GM18498 (cell line): ENCODE data around the gene ACOT7.

Source experiments
- ATAC-seq: cut with Tn5 transposase; IDR thresholded peaks from one replicate; pipeline ENCODE4 v1.9.1; 2021; ENCODE audit warnings: mild to moderate bottlenecking, moderate library complexity; ENCODE audit not compliant: unreplicated experiment

Gene ACOT7

DNA sequence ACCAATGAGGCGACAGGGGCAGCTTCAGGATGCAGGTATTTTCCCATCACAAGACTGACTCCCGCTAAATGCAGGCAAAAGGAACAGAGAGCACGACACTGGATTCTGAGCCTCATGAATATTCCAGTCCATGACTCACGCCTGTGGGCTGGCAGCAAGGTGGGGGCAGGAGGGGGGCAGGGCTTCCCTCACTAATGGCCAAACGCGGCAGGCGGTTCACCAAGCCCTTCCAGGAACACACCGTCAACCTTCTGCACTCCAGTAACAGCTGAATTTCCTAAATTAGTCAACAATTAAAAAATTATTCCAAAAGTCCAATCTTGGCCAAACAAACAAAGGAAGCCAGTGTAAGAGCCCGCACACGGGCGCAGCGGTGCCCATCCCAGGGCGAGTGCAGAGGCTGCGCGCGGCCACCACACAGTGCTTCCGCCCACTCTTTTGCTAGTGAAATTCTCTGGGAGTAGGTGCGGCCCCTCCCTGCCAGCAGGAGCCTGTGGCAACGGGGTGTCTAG lies 120.1 kb downstream of the ACOT7 start:
- no peak for ATAC-seq

DNA sequence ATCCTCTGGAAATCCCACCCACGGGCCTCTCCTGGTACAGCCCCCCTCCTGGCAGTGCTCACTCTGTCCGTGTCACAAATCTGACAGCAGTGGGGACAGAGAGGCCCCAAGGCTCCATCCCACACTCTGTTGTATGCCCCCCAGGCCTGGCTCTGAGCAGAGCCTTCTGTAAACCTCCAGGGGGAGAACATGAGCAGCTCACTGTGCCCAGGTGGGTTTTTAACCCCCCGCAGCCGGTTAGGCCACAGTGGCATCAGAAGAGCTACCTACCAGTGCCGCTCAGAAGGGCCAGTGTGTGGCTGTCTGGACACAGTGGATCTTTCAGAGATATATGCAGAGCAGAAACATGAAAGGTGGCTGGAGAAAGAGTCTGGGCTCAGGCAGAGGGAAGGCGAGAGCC lies 120.7 kb downstream of the ACOT7 start:
- ATAC-seq: no peak

DNA sequence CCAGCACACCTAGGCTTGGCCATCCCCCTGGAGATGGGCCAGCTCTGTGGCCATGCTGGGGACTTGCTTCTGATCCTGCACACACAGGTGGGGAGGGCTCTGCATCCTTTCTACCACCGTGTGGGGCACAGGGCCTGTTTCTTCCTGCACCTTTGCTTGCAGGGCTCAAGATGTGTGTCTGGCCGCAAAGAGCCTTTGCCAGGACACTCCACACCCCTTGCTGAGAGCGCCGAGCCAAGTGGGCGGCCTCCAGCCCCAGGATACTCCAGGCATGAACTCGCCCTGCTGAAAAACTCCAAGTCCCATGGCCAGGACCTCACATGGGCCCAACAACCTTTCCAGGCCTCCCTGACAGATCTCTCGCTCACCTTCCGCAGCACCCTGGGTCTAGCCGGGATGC lies 121.1 kb downstream of the ACOT7 start:
- no peak for ATAC-seq

DNA sequence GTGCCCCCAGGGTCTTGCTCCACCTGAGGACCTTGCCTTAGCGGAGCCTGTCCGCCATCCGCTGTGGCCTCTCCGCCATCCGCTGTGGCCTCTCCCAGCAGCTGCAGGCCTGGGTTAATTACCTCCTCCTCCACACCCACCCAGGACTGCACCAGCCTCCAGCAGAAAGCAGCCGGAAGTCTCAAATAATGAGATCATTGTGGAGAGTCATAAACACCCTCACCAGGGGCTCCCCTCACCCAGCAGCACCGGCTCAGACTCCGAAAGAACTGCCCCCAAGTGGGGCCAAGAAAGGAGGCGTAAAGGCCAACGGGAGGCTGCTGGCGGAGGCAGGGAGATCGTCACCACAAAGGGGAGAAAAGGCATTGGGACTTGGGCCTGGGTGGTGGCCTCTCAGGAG lies 122.0 kb downstream of the ACOT7 start:
- no peak for ATAC-seq

DNA sequence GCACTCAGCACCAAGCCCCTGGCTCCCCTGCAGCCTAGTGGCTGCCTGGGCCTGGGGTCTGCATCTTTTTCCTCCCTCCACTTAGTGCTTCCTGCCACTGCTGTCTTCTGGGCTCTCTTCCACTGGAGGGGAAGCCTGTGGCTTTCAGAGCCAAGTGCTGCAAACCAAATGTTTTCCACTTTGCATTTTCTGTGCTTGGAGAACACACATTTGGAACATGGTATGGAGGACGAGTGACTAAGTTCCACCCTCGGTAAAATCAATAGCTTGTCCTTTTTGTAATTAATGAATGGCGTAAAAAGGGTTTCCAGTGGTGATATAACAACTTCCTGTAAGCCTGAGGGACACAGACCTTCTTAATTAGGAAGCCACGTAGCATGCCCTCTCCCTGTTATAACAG lies 122.6 kb downstream of the ACOT7 start:
- no peak for ATAC-seq

DNA sequence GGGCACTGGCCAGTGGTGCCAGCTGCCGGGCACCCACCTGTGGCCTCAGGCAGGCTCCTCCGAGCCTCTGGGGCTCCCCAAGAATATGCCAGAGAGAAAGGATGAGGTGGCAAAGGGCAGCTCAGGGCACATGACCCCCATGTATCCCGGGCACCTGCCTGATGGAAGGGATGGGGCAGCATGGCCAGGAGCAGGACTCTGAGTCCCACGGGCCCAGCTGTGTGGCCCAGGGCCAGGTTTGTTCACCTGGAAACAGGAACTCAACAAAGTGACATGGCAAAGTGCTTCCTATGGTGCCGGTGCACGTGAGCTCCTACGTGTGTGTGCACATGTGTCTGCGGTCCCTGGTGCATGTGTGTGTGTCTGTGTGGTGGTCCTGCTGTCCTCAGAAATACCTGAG lies 123.2 kb downstream of the ACOT7 start:
- no peak for ATAC-seq

DNA sequence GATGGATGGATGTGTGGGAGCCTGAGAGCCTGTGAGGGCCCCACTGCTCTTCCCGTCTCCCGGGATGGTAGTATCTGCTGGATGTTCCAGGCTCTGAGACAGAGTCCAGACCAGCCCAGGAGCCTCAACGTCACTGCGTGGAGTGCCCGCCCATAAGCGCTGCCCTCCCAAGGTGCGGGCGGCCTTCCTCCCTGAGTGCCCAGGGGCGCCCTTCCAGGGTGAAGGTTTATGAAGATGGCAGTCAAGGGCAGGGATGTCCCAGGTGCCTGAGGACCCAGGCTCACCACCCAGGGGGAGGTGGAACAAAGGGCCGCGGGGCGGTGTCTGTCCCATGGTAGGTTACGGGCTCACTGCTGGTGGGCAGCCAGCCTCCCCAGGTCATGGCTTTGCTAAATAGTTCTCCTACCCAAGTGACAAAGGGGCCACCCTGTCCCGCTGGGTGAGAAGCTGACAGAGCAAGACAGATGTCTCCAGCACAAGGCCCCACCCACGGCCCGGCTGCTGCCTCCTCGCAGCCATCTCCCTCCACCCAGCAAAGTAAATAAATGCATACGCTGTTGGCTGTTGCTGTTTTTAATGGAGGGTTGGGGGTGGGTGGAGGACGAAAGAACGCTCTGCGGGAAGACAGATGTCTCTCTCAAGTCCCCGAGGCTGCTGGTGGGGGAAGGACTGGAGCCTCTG lies 123.7 kb downstream of the ACOT7 start:
- no peak for ATAC-seq

DNA sequence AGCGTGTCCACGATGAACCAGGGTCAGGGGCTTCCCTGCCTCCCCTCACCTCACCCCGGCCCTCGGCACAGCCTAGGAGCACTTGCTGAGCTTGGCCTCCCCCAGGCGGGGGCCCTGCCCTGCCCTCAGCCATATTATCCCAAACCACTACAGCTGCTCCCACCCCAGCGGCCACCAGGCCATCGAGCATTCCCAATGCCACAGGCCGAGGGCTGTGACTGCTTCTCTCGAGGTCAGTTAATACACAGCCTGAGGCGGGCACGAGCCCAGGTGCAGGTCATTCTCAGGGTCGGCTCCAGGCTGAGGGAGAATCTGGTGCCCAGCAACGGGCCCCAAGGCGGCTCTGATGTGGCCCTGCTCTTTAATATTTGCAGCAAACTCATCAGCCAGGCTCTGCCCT lies 124.3 kb downstream of the ACOT7 start:
- ATAC-seq: no peak

DNA sequence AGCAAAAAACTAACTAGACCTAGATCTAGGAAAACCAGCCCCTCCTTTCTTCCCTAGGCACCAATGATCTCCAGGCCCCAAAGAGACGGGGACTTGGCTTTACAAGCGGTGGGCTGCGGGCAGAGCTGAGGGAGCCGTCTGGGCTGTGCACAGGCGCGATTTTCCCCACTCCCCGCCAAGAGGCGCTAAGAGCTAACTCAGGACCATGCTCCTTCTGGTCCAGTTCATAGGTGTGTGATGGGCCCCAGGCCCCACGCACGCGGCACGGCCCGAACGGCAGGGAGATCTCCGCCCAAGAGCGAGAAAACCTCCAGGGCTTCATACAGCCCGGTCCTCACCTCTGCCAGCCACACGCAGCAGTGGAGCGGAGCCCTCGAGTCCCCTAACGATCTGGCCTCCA lies 125.2 kb downstream of the ACOT7 start:
- ATAC-seq: no peak

DNA sequence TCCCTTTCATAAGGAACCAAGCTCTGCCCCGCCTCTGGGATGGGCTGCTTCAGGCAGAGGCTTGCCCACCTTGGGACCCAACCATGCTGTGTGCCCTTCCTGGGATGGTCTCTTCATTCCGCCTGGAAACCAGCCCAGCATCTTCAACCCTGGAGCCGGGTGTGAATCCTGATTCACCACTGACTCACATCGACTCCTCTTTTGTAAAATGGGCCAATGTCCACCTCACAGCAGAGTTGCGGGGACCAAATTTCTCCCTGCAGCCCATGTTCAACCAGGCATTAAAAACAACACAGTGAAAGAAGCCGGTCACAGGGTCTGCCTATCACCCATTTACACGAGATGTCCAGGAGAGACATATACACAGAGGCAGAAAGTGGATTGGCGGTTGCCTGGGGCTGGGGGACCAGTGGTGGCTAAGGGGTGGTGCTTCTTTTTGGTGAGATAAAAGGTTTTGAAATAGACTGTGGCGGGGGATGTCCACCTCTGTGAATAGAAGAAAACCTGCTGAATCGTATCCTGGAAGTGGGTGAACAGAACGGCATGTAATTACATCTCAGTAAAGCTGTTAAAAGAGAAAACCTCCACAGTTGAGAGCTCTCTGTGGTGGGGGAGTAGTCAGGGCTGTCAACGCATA lies 125.8 kb downstream of the ACOT7 start:
- ATAC-seq: no peak

DNA sequence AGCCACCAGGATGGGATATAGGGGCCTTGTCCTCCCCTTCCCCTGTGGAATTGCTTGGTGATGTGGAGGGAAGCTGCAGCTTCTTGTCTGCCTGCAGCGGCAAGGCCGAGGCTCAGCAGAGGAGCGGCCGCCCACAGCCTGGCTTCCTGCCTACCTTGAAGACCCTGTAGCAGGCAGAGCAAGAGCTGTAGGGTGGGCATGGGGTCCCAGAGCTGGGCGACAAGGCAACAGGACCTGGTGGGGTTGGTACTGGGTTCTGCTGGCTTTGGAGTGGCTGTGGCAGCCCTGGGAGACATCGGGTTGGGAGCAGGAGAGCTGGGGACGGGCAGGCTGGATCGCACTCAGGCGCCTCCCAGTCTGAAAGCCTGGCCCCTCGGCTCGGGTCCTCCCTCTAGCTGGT lies 126.9 kb downstream of the ACOT7 start:
- no peak for ATAC-seq

DNA sequence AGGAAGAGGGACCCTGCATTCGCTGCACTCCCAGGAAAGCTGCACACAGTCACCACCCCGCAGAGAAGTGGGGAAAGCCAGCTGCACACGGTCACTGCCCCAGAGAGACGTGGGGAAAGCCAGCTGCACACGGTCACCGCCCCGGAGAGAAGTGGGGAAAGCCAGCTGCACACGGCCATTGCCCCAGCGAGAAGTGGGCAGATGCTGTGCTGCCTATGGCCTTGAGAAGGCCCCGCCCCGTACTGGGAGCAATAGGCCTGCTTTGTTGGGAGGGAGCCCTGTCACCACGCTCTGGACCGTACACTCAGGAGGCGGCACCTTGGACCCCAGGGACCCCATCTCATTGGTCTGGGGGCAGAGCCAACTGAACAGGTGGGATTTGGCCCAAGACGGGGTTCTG lies 128.4 kb downstream of the ACOT7 start:
- ATAC-seq: no peak

DNA sequence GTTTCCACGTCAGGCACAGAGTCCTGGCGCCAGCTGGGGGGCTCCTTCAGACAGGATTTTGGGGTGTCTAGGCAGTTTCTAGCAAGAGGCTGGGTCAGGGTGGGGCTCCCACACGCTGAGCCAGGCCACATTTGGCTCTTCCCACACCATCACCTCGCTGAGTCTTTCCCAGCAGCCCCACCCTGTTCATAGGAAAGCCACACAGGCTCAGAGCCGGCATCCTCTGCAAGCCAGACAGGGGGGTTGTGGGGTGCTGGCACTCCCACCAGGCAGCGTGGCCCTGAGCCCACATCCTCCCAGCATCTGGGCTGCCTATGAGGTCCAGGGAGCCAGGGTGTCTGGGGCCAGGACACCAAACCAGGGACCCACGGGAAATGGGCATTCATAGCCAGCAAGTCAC lies 129.9 kb downstream of the ACOT7 start:
- ATAC-seq: no peak

DNA sequence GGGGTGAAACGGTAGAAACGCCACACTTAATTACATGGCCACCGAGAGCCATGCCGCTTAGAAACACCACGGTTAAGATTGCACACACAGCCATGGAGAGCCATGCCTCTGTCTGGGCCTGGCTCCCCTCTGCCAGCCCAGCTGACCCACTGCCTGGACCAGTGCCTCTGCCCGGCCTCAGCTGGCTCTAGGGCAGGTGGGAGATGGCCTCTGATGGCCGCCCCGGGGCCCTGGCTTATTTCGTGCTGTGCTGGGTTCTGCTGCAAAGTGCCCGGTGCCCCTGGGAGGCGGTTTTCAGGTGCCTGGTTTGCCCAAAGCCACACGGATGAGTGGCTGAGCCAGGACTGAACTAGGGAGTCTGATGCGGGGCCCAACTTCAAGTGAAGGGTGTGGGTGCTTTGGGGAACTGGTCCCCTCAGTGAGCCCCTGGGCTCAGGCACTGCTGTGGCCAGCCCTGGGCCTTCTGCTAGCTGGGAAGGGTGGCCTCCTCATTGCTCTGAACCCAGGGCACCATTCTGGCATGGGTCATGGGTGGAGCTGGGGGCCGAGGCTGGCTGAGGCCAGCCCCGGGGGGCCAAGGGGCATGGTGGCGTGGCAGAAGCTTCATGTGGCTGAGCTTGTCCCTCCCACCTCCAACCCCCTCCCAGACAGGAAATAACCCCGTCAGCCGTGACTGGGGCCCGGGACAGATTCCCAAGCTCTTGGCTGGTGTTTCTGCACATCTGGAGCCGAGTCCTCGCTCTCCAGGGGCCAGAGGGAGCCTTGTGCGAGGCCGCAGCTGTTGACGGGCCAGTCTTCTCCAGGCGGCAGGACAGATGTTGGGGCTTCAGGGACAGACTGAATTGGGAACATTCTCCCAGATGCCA lies 130.8 kb downstream of the ACOT7 start:
- ATAC-seq: no peak

DNA sequence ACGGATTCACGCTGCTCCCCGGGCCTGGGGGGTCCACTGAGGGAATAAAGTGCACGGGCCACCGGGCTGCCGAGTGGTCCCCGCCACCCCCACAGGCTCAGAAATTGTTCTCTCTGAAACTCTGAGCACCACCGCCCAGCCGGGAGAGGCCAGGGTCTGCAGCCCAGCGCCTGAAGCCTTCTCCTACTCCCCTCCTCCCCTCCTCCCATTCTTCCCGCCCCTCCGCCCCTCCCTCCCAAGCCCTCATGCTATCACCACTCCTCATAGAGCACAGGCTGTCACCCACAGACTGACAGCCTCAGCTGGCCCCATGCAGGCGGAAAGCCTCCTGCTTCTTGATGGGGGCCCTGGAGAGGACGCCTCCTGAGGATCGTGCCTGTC lies 132.0 kb downstream of the ACOT7 start:
- no peak for ATAC-seq

DNA sequence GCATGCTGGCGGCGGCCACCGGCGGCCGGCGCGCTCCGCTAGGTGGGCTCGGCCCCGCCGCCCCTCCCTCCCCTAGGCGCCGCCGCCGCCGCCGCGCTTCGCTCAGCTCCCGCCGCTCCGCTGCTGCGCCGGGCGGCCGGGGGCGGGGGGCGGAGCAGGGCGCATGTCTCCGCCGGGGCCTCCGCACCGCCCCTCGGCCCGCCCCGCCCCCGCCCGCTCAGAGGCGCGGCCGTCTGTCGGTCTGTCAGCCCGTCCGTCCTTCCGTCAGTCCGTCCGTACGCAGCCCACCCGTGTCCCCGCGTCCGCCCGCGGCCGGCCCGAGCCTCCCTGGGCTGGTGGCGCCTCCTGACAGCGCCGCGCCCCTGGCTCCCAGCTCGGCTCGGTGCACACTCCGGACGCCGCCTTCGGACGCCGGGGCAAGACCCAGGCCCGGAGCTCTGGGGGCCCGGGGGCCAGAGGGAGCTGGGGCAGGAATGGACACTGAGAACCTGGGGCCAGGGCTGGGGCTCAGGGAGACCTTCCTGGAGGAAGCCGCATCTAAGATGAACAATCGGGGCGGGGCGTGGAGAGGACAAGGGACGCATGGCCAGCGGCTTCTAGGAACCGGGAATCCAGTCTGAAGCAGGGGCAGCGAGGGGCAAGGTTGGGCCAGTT lies 132.5 kb downstream of the ACOT7 start, which contains the start of gene GPR153:
GPR153 (minus strand) TSS at position 138 of the 654 bp plus-strand sequence. CDS start 6,193 bp downstream, outside the sequence.
- peak; percentile 48 for ATAC-seq

DNA sequence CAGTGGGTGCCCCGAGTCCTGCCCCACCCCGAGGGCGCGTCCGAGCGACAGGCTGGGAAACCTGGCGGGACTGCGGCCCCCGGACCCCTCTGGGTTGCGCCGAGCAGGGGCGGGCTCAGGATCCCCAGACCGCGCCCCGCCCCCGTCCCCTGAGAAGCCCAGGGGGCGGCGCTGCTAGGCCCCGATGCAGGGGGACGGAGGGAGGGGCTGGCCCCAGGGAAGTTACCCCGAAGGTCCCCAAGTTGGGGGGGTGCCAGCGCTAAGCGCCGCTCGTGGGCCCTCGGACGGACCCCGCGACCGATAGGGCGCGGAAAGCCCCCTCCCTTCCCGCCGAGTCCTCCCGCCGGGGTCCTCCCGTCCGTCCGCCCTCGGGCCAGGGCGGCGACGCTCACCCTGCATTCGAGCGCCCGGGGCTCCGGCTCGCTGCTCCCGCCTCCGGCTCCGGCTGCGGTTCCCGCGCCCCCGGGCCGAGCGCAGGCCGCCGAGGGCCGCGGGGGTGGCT lies 133.1 kb downstream of the ACOT7 start:
- peak; percentile 23 for ATAC-seq

DNA sequence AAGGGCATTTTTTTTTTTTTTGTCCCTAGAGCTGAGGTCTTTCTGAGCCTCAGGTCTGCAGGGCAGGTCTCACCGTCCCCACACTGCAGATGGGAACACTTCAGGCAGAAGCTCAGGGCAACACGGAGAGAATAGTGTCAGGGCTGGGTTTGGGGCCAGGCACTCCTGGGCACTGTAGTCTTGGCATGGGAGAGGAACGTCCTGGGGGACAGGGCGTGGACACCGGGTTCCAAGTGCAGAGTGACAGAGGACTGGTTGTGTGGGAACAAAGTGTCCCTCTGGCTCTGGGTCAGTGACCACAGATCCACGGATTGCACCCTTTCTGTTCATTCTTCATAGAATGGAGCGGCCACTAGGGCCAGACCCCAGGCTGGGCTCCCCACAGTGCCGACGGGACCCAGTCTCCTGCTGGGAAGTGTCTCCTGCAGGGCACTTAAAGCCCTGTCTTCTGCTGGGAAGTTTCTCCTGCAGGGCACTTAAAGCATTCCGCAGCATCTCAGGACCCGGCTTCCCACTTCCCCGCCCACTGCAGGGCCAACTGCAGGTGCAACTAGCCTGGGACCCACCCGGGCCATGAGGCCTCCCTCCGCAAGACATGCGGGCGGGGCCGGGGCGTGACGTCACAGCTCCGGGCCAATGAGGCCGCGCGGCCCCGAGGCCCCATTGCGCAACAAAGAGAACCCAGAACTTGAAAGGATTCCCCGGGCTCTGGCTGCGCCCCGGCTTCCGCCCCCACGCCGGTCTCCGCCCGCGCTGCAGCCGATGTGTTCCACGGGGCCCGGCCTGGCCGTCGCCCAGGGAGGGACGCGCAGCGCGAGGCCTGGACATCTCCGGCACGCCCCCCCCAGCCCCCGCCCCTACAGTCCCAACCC lies 133.8 kb downstream of the ACOT7 start:
- peak; percentile 46 for ATAC-seq

DNA sequence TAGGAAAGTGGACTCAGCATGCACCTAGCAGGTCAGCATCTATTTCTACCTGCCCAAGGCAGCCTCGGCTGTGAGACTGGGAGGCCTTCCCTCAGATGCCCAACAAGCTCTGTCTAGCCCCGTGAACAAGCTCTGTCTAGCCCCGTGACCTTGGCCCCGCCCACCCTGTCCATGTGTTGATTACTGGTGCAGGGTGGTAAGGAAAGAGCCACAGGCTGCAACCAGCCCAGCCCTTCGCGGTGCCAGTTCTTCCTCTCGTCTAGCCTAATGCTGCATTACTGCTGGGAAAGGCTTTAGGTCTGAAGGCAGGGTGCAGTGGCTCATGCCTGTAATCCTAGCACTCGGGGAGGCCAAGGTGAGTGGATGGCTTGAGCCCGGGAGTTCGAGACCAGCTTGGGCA lies 134.9 kb downstream of the ACOT7 start:
- ATAC-seq: no peak

DNA sequence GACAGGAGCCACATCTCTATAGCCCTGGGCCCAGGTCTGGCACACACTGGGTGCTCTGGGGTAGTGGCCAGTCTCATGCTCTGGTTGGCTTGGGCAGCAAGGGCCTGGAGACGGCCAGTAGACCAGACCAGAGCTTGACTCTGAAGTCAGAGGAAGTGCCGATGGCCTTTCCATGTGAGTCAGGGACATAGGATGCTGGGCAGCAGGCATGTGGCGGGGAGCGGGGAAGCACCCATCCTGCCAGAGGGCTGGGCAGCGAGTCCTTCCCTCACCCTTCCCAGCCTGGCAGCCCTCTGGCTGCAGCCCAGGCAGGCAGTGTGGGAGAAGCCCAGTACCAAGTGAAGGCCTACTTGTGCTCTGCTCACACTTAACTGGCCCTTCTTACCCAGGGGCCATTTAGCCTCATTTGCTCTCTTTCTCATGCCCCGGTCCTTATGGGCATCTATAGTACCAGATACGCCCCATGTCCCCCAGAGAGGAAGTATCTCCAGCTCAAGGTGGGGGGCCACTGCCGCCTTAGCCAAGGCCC lies 136.0 kb downstream of the ACOT7 start:
- ATAC-seq: no peak
